GM12801 (cell line): ENCODE measurements around the gene JPT1.

Experiments
- TF ChIP-seq, protein P1 (sequence below): IDR thresholded peaks from one replicate; pipeline ENCODE4 v1.5.1; 2011; ENCODE audit warnings: control low read depth; ENCODE audit not compliant: insufficient read length; ENCODE audit errors: extremely low read depth

JPT1 gene

DNA sequence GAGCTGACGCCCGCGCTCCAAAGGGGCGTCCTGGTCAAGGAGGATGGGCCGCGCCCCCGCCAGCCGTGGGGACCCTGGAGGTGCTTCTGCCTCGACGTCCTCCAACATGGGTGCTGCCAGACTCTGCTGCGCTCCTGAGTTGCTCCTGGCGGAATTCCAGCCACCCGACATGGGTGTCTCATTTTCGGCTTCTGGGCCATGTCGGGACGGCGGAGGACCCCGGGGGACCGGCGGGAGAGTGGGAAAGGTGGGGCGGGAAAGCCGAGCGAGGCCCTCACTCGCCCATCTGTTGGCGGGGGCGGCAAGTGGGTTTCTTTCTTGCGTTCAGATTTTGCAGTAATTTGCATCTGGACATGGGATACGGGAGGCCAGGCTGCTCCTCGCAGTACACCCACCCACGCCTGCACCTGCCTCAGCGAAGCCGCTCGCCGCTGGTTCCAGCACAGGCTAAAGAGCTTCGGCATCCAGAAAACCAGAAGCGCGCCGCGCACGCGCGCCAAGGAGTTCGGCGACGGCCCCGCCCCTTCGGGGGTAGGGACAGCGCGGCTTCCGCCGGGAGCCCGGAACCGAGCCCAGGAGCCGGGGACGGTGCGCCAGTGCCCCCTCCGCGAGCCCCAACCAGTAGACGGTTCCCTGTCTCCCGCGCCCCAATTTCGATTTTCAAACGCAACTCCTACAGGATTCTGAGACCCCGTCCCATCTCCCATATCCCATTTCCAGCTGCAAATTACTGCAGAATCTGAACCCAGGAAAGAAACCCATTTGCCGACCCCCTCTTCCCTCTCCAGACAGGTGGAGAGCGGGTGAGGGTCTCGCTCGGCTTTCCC is 44.7 kb downstream of the JPT1 start, which contains the start of gene ARMC7:
ARMC7 (plus strand) TSS at position 563 of the 827 bp plus-strand sequence. CDS start 320 bp downstream, outside the sequence.
- TF ChIP-seq, protein P1, sequence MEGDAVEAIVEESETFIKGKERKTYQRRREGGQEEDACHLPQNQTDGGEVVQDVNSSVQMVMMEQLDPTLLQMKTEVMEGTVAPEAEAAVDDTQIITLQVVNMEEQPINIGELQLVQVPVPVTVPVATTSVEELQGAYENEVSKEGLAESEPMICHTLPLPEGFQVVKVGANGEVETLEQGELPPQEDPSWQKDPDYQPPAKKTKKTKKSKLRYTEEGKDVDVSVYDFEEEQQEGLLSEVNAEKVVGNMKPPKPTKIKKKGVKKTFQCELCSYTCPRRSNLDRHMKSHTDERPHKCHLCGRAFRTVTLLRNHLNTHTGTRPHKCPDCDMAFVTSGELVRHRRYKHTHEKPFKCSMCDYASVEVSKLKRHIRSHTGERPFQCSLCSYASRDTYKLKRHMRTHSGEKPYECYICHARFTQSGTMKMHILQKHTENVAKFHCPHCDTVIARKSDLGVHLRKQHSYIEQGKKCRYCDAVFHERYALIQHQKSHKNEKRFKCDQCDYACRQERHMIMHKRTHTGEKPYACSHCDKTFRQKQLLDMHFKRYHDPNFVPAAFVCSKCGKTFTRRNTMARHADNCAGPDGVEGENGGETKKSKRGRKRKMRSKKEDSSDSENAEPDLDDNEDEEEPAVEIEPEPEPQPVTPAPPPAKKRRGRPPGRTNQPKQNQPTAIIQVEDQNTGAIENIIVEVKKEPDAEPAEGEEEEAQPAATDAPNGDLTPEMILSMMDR, result no peak

DNA sequence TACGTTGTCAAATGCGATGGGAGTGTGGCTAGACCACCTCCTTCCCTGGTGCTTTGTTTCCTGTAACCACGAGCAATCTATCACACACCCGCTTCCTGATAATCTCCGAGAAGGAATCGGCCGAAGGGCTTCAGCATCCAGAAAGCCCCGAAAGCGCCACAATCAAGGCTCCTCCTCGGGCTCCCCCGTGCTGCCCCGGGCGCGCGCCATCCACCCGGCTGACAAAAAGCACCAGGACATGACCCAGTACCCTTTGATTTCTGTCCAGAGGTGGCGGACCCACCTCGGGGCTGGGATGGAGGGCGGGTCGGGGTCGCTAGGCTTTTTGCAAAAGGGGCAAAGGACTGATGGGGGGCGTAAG is 45.3 kb downstream of the JPT1 start:
- TF ChIP-seq, protein P1, result no peak

DNA sequence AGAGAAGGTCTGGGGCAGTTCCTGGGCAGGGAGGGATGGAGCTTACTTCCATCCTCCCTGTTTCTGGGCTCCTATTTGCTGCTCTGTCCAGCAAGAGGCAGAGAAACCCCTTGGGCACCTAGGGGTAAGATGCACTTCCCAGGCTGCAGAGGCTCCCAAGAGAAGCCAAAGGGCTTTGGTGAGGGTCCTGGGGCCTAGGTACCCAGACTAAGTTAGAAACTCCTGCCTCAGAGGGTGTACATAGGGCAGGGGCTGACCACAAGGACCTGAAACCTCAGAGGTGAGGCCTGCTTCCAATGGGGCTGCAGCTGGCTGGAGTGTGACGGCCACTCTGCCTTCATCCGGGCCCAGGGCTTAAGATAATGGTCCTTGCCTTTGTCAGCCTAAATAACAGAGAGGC is 46.1 kb downstream of the JPT1 start:
- TF ChIP-seq, protein P1, result no peak

DNA sequence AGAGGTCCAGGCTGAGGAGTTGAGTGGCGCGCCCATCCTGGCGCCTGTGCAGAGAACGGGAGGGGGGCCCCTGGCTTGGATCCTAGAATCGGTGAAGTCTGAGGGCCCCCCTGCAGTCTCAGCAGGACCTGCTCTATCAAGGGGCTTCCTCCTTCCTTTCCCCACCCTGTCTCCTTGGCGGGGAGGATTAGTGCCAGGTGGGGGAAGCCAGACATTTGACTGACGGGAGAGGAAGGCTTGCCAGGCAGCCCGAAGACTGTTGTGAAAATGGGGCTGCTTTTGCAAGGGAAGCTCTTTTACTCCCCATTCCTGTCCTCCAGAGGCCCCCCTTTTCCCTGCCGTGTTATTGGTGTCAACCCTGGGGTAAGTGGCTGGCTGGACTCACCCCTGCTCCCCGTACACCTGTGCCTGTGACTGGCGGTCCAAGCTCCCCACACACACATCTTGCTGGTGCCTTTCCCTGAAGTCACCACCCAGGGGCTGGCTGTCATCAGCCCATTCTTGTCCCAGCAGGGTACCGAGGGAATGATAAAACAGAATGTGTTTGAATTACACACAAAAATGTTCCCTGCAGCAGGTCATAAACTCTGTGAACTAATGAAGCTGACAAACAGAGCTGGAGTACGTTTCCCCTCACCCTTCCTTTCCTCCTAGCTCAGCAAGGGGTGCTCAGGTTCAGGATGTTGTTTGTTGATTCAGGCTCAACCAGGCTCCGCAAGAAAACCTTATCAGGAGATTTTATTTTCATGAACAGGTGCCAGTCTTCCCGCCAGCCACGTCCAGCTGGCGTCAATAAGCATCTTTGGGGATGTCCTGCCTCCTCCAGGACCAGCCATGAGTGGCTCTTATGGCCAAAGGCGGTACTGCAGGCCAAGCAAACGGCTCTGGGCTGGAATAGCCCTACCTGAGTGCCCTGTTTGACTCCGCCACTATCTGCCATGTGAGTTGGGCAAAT is 48.9 kb downstream of the JPT1 start:
- TF ChIP-seq, protein P1, result no peak

DNA sequence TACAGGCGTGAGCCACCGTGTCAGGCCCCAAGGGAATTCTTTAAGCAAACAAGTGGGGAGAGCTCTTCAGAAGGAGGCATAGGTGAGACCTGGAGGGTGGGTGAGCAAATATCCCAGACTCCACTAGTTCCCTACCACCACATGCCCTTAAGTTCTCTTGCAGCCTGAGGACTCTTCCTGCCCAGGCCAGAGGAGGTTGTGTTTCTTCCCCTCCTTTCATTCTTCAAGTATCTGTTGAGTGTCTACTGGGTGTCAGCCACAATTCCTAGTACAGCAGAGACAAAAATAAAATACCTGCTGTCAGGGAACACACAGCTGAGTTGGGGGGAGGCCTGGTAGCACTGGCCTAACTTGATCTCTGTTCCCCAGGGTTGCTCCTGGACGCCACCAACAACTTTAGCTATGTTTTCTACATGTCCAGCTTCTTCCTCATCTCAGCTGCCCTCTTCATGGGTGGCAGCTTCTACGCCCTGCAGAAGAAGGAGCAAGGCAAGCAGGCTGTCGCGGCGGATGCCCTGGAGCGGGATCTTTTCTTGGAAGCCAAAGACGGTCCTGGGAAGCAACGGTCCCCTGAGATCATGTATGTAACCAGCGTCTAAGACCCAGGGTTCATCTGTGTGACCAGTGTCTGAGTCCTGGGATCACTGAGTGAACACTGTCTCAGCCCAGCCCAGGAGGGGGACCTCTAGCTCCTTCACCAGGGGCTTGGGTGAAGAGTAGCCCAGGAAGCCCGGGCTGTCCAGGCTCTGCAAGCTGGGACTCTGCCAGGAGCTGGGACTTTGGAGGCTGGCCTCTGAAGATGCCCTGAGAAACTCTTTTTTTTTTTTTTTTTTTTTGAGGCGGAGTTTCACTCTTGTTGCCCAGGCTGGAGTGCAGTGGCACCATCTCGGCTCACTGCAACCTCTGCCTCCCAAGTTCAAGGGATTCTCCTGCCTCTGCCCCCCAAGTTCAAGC is 50.4 kb downstream of the JPT1 start:
- TF ChIP-seq, protein P1, result no peak

DNA sequence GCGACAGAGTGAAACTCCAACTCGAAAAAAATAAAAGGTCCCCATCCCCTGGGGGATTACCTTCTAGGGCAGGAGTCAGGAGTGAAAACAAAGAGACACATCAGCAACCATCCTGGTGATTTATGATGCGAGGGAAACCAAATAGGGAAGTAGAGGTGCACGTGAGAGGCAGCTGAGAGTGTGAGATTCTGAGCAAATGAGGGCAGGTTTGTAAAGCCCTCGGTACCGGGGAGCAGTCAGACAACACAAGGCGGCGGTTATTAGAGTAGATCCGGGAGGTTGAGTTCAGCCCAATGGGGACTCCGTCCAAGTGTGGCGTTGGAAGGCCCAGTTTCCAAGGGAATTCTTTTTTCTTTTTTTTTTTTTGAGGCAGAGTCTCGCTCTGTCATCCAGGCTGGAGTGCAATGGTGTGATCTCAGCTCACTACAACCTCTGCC is 51.9 kb downstream of the JPT1 start:
- TF ChIP-seq, protein P1, result no peak
